GM18498 (cell line): ENCODE measurements around the gene GPC2.
A peak's percentile ranks its signal among the peaks of the same experiment; 100 is the strongest.
"Not testable (repeated sequence)": the region's sequence is repeated elsewhere in the genome, so short reads cannot be mapped to it uniquely, and the experiment has no call there.

ENCODE experiments used
- ATAC-seq: cut with Tn5 transposase; IDR thresholded peaks from one replicate; pipeline ENCODE4 v1.9.1; 2021; ENCODE audit warnings: mild to moderate bottlenecking, moderate library complexity; ENCODE audit not compliant: unreplicated experiment

GPC2 gene, protein sequence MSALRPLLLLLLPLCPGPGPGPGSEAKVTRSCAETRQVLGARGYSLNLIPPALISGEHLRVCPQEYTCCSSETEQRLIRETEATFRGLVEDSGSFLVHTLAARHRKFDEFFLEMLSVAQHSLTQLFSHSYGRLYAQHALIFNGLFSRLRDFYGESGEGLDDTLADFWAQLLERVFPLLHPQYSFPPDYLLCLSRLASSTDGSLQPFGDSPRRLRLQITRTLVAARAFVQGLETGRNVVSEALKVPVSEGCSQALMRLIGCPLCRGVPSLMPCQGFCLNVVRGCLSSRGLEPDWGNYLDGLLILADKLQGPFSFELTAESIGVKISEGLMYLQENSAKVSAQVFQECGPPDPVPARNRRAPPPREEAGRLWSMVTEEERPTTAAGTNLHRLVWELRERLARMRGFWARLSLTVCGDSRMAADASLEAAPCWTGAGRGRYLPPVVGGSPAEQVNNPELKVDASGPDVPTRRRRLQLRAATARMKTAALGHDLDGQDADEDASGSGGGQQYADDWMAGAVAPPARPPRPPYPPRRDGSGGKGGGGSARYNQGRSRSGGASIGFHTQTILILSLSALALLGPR

DNA sequence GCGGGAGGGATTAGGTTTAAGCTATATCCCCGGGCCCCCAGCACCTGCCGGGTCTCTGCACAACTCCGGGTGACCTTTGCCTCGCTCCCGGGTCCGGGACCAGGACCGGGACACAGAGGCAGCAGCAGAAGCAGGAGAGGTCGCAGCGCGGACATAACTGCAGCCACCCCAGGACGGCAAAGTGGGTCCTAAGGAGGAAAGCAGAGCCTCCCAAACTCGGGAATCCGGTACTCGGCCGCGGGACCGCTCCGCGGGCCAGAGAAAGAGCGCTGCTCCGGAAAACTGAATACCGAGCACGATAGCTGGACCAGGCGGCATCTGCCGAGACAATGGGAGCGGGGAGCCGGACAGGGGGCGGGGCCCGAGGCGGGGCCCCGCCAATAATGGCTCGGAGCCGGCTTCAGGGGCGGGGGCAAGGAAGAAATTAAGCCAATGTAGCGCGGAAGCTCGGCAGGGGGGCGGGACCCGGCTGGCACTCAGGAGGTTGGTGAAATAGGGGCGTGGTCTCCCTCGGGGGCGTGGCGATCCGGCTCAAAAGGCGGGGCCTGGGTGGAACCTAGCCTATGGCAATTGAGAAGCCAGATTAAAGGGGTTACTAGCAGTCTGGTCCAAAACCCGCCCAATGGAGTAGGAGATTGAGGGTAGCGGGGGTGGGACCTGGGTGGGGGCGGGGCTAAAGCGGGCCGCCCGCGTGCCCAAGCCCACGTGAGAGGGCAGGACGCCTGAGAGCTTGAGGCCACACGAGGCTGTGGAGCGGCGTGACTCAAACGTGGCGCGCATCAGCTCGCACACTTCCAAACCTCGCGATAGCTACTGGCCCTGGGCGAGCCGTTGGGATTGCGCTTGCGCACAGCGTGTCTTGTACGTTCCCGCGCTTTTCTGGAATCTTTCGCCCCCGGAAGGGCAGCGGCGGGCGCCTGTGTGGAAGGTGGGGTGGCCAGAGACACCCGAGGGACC lies at the start of gene GPC2, which contains the start of gene STAG3:
Gene GPC2, minus strand, starts transcription at position 337 of the 957 bp plus-strand sequence. Its CDS starts 182 bp downstream, at position 155.
Gene STAG3, plus strand, starts transcription at position 874 of the 957 bp plus-strand sequence. CDS start 2,639 bp downstream, outside the sequence.
- ATAC-seq, result peak; percentile 82

DNA sequence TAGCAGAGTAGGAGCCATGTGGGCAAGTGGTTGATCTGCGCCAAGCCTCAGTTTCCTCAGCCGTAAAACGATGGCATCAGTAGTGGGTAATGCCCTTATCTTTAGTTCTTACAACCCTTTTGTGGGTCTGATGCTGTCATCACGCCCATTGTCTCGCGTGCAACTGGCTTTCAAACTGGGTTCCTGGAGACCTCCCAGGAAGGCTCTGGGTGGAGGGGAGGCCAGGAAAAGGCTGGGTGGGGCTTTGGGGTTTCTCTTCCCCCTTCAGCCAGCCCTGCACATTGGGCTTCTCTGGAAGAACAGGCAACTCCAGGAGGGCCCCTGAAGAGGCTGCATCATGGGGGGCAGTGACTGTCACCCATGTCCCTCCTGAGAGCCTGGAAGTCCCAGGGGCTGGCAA lies 47.7 kb upstream of the GPC2 start:
- not testable (repeated sequence) for ATAC-seq

DNA sequence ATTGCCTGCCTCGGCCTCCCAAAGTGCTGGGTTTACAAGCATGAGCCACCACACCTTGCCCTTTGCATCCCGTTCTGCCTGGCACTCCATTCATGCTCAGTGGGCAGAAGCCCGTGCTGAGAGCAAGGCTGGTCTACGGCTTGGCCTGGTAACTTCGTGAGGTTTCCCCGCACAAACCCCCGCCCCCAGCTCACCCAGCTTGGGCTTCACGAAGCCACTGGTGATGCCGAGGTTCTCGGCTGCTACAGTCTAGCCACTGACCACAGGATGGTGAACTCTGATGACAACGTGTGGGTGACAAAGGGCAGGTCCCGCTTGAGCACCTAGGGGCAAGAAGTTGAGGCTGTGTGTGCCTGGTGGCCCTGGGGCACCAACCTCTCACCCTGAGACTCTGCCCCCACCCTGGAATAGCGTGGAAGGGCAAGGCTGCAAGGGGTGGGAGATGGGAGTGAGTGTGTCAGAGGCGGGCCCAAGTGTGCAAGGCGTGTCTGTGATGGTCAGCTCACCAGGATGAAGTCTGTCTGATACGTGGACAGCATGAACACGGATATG lies 46.3 kb upstream of the GPC2 start:
- not testable (repeated sequence) for ATAC-seq

- no peak for ATAC-seq
Observed at GRCh38 chr7:100222445-100223132, 45.4 kb upstream of the GPC2 start.

GRCh38 chr7:100221767-100222444 lies 44.7 kb upstream of the GPC2 start:
- ATAC-seq, result no peak

GRCh38 chr7:100221231-100221718 lies 44.1 kb upstream of the GPC2 start:
- ATAC-seq, result peak; percentile 53

DNA sequence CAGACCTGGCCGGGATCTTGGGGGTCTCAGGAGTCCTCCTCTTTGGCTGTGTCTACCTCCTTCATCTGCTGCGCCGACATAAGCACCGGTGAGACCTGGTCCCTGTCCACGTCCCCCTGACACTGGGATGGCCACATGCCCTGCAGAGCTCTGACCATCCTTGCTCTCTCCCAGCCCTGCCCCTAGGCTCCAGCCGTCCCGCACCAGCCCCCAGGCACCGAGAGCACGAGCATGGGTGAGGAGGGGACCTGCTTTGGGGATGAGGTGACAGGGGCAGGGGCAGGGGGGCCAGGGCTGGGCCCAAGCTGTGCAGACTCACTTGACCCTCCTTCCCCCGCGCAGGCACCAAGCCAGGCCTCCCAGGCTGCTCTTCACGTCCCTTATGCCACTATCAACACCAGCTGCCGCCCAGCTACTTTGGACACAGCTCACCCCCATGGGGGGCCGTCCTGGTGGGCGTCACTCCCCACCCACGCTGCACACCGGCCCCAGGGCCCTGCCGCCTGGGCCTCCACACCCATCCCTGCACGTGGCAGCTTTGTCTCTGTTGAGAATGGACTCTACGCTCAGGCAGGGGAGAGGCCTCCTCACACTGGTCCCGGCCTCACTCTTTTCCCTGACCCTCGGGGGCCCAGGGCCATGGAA lies 43.5 kb upstream of the GPC2 start:
- peak; percentile 16 for ATAC-seq

GRCh38 chr7:100219801-100220585 lies 42.8 kb upstream of the GPC2 start, which contains the start of gene PVRIG:
TSS of gene PVRIG (plus strand) at chr7:100219949. CDS start at chr7:100219971, 22 bp downstream.
- ATAC-seq, result not testable (repeated sequence)

GRCh38 chr7:100219271-100219737 lies 42.1 kb upstream of the GPC2 start:
- no peak for ATAC-seq

- peak; percentile 6 for ATAC-seq
Observed at GRCh38 chr7:100217934-100218333, 40.8 kb upstream of the GPC2 start.

DNA sequence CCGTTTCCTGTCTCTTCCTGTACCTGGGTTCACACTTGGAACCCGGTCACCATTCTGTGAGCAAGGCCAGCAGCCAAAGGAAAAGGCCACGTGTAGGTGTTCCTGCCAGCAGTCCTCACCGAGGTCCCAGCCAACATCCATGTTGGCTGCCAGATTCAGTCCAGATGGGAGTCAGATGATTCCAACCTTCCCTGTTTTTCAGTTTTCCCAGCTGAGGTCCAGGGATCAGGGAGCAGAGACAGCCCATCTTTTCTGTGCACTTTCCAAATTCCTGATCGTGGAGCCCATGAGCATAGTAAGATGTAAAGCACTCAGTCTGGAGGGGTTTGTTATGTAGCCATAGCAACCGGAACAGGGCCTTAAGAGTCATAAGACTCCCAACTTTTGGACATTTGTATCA lies 38.7 kb upstream of the GPC2 start:
- no peak for ATAC-seq

DNA sequence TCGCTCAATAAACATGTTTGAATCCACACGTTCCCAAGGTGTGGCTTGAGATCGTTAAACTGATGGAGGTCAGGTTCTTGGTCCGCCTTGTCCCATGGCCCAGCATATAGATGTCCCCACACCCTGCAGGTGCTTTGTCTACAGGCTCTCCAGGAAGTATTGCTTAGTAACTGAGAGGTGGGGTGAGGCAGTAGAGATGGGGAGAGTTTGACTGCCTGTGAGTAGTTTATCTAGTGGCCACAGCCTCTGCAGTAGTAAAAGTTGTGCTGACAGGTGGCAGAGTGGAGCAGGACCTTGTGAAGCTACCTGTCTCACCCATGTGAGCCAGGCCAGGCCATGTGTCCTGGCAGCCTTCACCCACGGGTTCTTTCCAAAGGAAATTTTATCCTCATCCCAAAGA lies 37.2 kb upstream of the GPC2 start:
- ATAC-seq, result not testable (repeated sequence)

DNA sequence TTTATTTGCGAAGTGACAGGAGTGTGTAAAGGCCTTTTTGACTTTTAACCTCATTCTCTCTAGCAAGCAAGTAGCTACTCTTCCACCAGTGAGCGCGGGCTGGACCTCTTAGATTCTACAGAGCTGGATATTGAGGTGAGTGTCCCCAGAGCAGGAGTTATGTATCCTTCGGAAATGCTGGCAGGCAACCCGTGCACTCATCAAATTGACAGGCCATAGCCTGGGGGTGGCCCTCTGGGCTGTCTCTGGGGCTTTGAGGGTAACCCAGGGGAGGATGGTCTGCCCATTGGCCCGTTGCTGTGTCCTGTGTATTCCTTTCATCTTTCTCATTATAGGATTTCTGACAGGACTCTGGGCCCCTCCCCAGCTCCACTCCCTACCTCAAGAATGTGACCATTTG lies 36.5 kb upstream of the GPC2 start:
- no peak for ATAC-seq

- ATAC-seq, result no peak
Observed at GRCh38 chr7:100212631-100213286, 35.6 kb upstream of the GPC2 start.

DNA sequence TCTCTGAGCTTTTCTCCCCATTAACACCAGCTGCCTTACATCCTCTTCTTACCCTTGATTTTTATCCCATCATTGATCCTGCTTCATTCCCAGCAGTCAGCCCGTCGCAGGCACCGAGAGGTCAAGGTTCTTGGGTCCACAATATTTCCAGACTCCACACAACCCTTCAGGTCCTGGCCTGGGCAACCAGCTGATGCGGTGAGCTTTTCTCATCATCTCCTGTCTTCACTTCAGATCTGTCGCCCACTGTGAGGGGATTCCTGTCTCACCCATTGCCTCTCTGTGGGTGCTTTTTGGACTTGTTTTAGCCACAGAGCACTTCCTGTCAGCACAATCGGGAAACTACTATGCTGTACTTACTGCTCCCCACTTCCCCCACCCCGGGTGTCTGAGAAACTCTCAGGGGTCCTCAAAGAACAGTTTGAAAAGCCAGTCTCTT lies 34.2 kb upstream of the GPC2 start:
- no peak for ATAC-seq

- ATAC-seq, result no peak
Observed at GRCh38 chr7:100210805-100211204, 33.6 kb upstream of the GPC2 start.

DNA sequence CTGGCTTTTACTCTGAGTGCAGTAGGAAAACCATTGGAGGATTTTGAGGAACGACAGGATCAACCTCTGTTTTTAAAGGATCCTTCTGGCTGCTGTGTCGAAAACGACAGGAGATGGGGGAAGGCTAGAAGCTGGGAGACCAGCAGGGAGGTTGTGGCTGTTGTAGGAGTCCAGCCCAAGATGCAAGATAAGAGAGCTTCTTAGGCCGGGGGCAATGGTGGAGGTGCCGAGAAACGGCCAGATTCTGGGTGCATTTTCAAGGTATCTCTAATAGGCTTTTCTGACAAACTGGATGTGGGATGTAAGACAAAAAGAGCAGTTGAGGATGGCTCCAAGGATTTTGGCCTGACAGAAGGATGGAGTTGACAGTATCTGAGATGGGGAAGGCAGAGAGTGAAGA lies 32.3 kb upstream of the GPC2 start:
- no peak for ATAC-seq
